Measurements from ENCODE around the gene RFTN1. TPM values are rescaled to one million over a fixed set of nuclear protein-coding genes. Genes with fewer than 3 reads are reported as not detected.
A peak's percentile ranks its signal among the peaks of the same experiment; 100 is the strongest.

Gene RFTN1
- total and polyA plus RNA-seq, 9 of the 15 experiments (the other 6 are each of a cell fraction or from before 2014, with no cell fraction given): 0.08 to 0.51 (median 0.11) TPM; not detected in 6

DNA sequence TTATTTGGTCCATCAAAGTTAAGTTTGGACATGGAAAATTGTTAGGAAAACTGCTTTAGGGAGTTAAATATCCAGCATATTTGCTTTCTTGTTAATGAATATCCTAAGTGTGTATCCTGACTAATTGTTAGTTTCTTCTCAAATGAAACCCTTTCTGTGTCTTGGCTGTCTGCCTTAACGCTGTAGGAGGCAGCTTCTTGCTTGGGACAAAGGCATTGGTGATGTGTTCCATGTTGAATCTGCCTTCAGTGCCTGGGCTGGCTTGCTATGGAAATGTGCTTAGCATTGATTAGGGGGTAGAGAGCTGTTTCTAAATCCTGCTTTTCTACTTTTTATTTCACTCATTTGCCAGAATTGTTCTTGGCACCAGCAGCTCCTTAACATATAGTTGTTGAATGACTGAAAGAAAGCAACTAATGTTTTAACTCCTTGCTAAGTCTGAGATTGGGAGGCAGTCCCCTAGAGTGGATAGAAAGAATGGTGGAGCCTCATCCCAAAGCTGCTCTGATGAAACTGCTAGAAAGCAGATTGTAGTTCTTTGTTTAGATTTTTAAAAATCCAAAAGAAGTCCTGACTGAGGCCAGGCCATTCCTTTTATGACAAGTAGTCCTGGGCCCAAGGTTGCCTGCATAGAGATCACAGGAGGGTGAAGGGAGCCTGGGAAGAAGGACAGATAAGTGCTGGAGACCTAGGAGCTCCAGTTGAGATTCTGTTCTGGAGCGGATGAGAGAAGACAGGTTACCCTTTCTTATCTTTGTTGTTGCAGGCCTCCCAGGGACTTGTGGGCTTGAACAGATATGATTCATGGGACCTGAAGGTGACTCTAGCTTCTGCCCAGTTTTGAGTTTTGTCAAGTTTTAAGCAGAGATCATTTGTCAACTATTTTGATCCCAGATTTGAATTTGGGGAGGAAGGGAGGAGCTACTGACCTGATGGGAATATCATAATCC is 209.2 kb downstream of the RFTN1 start (continued):
- TF ChIP-seq ZNF589 (CRISPR knock-in tag; IDR thresholded peaks at IDR 0.05; ENCODE audit: low read depth) (no peak), ELF4 (CRISPR knock-in tag; IDR thresholded peaks at IDR 0.05) (no peak), BMI1 (IDR thresholded peaks at IDR 0.05; ENCODE audit: low read length) (no peak), ZNF24 (IDR thresholded peaks at IDR 0.05) (no peak), TCF3 (CRISPR knock-in tag; IDR thresholded peaks at IDR 0.05) (peak; percentile 98), ZNF217 (CRISPR knock-in tag; IDR thresholded peaks at IDR 0.05) (no peak), RHOXF2B (CRISPR knock-in tag; conservative IDR thresholded peaks at IDR 0.05) (no peak), SMC3 (conservative IDR thresholded peaks at IDR 0.05; ENCODE audit: insufficient read depth, low read depth, low read length) (no peak), ZNF668 (CRISPR knock-in tag; IDR thresholded peaks at IDR 0.05) (no peak), HNRNPK (IDR thresholded peaks at IDR 0.05; ENCODE audit: low read depth, low read length, poor library complexity, severe bottlenecking) (no peak), ZNF766 (CRISPR knock-in tag; conservative IDR thresholded peaks at IDR 0.05) (no peak), PURB (CRISPR knock-in tag; IDR thresholded peaks at IDR 0.05; ENCODE audit: low read depth) (no peak), JUN (IDR thresholded peaks at IDR 0.05; ENCODE audit: borderline replicate concordance, low read depth, low read length) (peak; percentile 72), JUN (CRISPR knock-in tag; IDR thresholded peaks at IDR 0.05; ENCODE audit: borderline replicate concordance) (no peak), GATAD2B (IDR thresholded peaks at IDR 0.05; ENCODE audit: borderline replicate concordance) (no peak)
- TF ChIP-seq, protein P1, sequence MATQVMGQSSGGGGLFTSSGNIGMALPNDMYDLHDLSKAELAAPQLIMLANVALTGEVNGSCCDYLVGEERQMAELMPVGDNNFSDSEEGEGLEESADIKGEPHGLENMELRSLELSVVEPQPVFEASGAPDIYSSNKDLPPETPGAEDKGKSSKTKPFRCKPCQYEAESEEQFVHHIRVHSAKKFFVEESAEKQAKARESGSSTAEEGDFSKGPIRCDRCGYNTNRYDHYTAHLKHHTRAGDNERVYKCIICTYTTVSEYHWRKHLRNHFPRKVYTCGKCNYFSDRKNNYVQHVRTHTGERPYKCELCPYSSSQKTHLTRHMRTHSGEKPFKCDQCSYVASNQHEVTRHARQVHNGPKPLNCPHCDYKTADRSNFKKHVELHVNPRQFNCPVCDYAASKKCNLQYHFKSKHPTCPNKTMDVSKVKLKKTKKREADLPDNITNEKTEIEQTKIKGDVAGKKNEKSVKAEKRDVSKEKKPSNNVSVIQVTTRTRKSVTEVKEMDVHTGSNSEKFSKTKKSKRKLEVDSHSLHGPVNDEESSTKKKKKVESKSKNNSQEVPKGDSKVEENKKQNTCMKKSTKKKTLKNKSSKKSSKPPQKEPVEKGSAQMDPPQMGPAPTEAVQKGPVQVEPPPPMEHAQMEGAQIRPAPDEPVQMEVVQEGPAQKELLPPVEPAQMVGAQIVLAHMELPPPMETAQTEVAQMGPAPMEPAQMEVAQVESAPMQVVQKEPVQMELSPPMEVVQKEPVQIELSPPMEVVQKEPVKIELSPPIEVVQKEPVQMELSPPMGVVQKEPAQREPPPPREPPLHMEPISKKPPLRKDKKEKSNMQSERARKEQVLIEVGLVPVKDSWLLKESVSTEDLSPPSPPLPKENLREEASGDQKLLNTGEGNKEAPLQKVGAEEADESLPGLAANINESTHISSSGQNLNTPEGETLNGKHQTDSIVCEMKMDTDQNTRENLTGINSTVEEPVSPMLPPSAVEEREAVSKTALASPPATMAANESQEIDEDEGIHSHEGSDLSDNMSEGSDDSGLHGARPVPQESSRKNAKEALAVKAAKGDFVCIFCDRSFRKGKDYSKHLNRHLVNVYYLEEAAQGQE (IDR thresholded peaks at IDR 0.05; ENCODE audit: borderline replicate concordance): no peak; the same call in 1 of the 2 replicates
- TF ChIP-seq, protein P1 (CRISPR knock-in tag; IDR thresholded peaks at IDR 0.05; ENCODE audit: low read depth): 0 out of 2 replicates have a peak, but pooled peaks have one; percentile 13
- TF ChIP-seq, protein P2, sequence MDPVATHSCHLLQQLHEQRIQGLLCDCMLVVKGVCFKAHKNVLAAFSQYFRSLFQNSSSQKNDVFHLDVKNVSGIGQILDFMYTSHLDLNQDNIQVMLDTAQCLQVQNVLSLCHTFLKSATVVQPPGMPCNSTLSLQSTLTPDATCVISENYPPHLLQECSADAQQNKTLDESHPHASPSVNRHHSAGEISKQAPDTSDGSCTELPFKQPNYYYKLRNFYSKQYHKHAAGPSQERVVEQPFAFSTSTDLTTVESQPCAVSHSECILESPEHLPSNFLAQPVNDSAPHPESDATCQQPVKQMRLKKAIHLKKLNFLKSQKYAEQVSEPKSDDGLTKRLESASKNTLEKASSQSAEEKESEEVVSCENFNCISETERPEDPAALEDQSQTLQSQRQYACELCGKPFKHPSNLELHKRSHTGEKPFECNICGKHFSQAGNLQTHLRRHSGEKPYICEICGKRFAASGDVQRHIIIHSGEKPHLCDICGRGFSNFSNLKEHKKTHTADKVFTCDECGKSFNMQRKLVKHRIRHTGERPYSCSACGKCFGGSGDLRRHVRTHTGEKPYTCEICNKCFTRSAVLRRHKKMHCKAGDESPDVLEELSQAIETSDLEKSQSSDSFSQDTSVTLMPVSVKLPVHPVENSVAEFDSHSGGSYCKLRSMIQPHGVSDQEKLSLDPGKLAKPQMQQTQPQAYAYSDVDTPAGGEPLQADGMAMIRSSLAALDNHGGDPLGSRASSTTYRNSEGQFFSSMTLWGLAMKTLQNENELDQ (CRISPR knock-in tag; IDR thresholded peaks at IDR 0.05; ENCODE audit: borderline replicate concordance): no peak
